ENCODE results near the gene BCAS1.

The BCAS1 gene

DNA sequence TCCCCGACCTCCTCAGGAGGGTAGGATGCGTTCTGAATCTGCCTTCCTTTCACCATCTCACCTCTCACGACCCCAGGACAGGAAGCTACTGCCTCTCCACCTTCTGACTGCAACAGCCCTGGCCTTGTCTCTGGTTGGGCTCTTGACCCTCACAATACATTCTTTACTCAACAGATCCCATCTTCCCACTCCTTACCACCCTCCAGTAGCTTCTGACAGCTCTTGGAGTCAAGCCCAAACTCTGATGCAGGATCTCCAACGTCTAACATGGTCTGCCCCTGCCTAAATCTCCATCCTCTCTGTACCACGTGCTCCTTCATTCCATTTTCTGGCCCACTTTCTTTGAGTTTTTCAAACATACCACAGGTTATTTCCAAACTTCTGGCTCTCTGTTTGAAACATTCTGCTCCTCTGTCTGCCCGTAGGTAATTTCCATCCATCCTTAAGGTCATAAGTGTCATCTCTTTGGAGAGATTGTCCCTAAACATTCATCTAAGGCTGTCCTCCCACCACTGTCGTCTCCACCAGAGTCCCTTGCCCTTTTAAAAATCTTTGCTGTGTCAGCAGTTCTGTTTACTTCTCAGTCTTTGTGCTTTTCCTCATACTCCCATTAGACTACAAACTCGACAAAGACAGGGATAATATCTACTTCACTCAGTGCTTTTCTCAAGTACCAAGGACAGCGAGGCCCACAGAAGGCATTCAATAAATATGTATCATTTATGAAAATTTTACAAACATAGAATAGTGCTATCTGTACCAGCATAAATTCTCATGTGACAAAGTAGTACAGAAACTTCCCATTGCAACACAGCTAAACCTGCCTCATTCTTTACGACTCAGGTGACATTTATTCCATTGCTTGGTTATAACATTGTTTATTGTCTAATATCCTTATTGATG, 73.6 kb downstream of the BCAS1 start:
- TF ChIP-seq, protein P1, sequence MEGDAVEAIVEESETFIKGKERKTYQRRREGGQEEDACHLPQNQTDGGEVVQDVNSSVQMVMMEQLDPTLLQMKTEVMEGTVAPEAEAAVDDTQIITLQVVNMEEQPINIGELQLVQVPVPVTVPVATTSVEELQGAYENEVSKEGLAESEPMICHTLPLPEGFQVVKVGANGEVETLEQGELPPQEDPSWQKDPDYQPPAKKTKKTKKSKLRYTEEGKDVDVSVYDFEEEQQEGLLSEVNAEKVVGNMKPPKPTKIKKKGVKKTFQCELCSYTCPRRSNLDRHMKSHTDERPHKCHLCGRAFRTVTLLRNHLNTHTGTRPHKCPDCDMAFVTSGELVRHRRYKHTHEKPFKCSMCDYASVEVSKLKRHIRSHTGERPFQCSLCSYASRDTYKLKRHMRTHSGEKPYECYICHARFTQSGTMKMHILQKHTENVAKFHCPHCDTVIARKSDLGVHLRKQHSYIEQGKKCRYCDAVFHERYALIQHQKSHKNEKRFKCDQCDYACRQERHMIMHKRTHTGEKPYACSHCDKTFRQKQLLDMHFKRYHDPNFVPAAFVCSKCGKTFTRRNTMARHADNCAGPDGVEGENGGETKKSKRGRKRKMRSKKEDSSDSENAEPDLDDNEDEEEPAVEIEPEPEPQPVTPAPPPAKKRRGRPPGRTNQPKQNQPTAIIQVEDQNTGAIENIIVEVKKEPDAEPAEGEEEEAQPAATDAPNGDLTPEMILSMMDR (IDR thresholded peaks at IDR 0.05; ENCODE audit: low read depth, low read length), result no peak
- H3K4me3 ChIP-seq (ENCODE audit: low read depth, low read length), result no peak overlapping the region

DNA sequence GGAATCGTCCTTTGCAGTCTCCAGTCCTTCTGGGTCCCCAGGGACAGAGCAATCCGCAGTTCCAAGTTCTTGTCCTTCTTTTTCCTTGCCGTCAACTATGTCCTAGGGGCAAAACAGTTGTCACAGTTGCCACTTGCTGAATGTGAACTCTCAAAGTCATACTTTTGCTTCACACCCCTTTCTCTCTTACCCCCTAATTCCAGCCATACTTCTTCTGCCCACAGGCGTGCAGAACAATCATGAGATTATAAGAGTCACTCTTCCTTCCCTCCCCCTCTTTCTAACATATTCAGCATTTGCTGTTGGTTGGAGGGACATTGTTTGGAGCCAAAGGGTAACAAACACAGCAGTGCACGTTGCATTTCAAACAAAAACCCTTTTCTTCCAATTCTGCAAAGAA, 74.4 kb downstream of the BCAS1 start:
- TF ChIP-seq, protein P1 (IDR thresholded peaks at IDR 0.05; ENCODE audit: low read depth, low read length), result no peak
- H3K4me3 ChIP-seq (ENCODE audit: low read depth, low read length), result no peak overlapping the region

- no peak overlapping the region for H3K4me3 ChIP-seq (ENCODE audit: low read depth, low read length)
Observed at GRCh38 chr20:53994088-53994487, 76.3 kb downstream of the BCAS1 start.

GRCh38 chr20:53993310-53993709, 77.1 kb downstream of the BCAS1 start:
- TF ChIP-seq, protein P1 (IDR thresholded peaks at IDR 0.05; ENCODE audit: low read depth, low read length), result no peak
- no peak overlapping the region for H3K4me3 ChIP-seq (ENCODE audit: low read depth, low read length)

More at GRCh38 chr20:53994088-53994487, 76.3 kb downstream of the BCAS1 start:
- TF ChIP-seq, protein P1 (IDR thresholded peaks at IDR 0.05; ENCODE audit: low read depth, low read length), result no peak

DNA sequence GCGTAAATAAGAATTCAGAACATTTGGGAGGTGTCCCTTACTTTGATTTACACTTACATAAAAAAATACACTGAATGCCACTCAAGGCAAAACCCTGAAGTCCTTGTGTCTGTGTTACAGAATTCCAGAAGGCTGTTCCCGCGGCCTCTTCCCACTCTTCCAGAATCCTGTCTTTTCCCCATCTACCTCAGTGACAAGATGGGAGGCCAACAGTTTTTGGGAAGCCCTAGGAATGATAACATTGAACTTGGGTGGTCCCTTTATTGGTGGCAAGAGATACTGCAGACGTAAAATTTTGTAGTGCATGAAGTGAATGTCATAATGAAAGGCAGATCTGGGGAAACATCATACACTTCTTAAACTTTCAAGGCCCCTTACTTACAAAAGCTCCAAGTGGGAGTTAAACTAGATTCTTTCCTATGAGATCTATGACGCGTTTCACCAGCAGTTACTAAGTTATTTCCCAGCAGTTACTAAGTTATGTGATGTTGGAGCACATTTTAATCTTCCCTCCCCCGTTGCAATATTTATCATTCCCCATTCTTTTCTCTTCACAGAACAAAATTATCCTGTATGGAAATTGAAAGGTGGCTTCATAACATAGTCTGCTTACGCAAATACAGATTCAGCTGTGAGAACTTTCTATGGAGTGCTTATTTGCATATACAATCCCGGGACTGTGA, 79.5 kb downstream of the BCAS1 start:
- no peak overlapping the region for H3K4me3 ChIP-seq (ENCODE audit: low read depth, low read length)
- TF ChIP-seq, protein P1 (IDR thresholded peaks at IDR 0.05; ENCODE audit: low read depth, low read length), result no peak

DNA sequence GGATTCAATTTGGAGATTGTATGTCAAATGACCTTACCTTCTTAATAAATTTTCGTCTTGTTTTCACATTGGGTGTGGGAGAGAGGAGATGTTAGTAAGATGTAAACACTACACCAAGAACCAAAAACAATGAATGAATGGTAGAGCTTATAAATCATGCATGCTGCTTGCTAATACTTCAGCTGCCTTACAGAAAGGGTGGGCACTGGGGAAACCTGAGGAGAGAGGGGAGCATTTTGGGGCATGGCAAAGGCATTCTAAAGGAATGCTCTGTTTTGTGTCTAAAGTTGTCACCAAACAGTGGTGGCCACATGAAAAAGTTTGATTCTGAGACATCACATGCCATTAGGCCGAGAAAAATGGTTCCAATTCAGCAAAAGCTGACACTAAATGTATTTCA, 80.4 kb downstream of the BCAS1 start:
- TF ChIP-seq, protein P1 (IDR thresholded peaks at IDR 0.05; ENCODE audit: low read depth, low read length), result no peak

DNA sequence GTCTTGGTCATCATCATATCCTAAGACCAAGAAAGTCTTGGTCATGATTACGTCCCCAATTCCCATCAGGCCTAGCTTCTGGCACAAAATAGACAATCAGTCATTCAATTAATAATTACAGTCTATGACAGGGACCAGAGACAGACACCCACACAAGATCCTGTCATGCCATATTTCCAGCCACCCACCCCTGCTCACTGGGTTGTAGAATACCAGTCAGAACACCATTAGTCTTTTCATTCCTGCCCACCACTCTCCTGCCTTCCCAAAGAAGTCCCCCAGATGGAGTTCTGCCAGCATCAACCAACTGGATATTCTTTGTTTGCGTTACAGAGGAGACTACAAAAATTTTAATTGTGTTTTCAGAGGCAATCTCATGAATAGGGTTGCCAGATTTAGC, 81.0 kb downstream of the BCAS1 start:
- no peak overlapping the region for H3K4me3 ChIP-seq (ENCODE audit: low read depth, low read length)
- TF ChIP-seq, protein P1 (IDR thresholded peaks at IDR 0.05; ENCODE audit: low read depth, low read length), result no peak

More for the DNA sequence above, 80.4 kb downstream of the BCAS1 start:
- H3K4me3 ChIP-seq (ENCODE audit: low read depth, low read length), result no peak overlapping the region

Data from WI38 (cell line).